Lower leg skin (tissue), 4 donors: ENCODE measurements around the gene SLC66A1. TPM values are rescaled to one million over a fixed set of nuclear protein-coding genes. Genes with fewer than 3 reads are reported as not detected.

ENCODE experiments used
- DNase-seq, 2 donors: peaks; one replicate each; pipeline ENCODE4 v3.0.0-alpha.2; 2019; ENCODE audit warnings: low spot score in 2 of 2
- H3K4me3 ChIP-seq: fragments of 200-600 bp; sonication (generic); 2 replicates; pipeline ENCODE4 v1.5.1; 2017; ENCODE audit warnings: mild to moderate bottlenecking, low read depth; ENCODE audit not compliant: poor library complexity, severe bottlenecking
- POLR2A ChIP-seq, 2 donors: fragments of 450-650 bp; IDR thresholded peaks; one replicate each; pipeline ENCODE4 v1.6.1; 2016 to 2017; ENCODE audit warnings: antibody characterized with exemption in 2 of 2, mild to moderate bottlenecking in 1 of 2, moderate library complexity in 1 of 2
- WGBS, 2 donors: methylation state at CpG; one replicate each; pipeline ENCODE4 v1.1.5; 2018; 5-methylcytosine and 5-hydroxymethylcytosine counted together
- intact Hi-C: fragments of 100-400 bp; cut with DNase I; formaldehyde crosslinking; loops from one replicate; pipeline ENCODE4 v1.15.0; 2023; ENCODE audit warnings: low total_unique reads
- total RNA-seq, 4 donors: library from RNA; depleted of rRNA; stranded (reverse); fragments of >200 nt; gene quantifications; one replicate each; pipeline ENCODE4 v1.1.0, GENCODE V29; 2016
- TF ChIP-seq, protein P1 (sequence below), 3 donors: fragments of 450-650 bp; IDR thresholded peaks; one replicate each; pipeline ENCODE4 v1.5.1; 2016; ENCODE audit warnings: antibody characterized with exemption in 3 of 3, mild to moderate bottlenecking in 3 of 3, moderate library complexity in 2 of 3

Gene SLC66A1
- total RNA-seq, 4 donors from 2014 or later = 17.9 to 22.4 (median 19.5) TPM

DNA sequence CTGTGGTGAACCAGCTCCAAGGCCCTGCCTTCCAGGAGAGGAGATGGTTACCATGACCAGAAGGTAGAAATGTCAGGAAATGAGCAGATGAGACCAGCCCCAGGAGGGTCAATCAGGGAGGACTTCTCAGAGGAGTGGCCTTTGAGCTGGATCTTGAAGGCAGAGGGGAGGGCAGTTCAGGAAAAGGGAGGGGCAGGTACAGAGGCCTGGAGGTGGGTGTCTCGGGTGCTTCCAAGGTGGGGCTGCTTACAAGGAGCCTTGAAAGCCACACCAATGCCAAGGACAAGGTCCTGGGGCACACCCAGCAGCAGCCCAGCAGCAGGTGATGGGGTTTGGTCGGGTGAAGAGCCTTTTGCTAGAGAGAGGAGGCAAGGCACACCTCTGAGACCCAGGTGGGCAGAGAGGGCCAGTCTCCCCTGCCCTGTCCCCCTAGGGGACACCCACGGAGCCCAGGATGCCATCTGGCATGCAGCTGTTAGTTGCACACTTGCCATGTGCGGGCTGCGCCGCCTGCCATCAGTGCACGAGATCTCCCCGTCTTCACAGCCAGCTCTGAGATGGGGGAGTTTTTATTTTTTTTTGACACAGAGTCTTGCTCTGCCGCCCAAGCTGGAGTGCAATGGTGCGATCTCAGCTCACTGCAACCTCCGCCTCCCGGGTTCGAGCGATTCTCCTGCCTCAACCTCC is 18.5 kb downstream of the SLC66A1 start:
- no peak overlapping the region for H3K4me3 ChIP-seq
- DNase-seq = no peak
- TF ChIP-seq POLR2A (IDR thresholded peaks at IDR 0.05) = no peak
- TF ChIP-seq, protein P1, sequence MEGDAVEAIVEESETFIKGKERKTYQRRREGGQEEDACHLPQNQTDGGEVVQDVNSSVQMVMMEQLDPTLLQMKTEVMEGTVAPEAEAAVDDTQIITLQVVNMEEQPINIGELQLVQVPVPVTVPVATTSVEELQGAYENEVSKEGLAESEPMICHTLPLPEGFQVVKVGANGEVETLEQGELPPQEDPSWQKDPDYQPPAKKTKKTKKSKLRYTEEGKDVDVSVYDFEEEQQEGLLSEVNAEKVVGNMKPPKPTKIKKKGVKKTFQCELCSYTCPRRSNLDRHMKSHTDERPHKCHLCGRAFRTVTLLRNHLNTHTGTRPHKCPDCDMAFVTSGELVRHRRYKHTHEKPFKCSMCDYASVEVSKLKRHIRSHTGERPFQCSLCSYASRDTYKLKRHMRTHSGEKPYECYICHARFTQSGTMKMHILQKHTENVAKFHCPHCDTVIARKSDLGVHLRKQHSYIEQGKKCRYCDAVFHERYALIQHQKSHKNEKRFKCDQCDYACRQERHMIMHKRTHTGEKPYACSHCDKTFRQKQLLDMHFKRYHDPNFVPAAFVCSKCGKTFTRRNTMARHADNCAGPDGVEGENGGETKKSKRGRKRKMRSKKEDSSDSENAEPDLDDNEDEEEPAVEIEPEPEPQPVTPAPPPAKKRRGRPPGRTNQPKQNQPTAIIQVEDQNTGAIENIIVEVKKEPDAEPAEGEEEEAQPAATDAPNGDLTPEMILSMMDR (IDR thresholded peaks at IDR 0.05) = no peak
- WGBS, 2 donors = 71 to 76% methylated on average over 14 of the region's 14 CpGs
- intact Hi-C loops = no loop called here

DNA sequence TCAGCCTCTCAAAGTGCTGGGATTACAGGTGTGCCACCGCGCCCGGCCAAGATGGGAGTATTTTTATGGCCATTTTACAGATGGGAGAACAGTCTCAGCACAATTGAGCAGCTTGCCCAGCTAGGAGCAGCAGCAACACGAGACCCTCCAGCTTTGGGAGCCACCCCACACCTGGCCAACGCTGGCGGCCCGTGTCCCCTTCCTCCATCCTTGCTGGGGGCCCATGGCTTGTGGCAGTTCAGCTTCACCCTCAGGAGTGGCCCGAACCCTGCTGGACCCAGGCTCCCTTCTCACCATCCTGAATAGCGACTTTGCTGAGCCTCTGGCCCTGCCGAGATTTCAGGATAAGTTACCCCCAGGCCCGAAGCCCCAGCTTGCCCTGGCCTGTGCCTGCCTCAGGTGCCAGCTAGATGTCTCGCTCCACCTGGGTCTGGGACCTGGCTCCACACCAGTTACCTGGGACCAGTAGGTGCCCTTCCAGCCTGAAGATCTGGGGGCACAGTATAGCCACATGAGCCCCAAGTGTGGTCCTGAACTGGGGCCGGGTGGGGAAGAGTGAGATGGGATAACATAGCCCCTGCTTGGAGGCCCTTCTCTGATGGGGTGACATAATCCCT is 19.2 kb downstream of the SLC66A1 start:
- H3K4me3 ChIP-seq = no peak overlapping the region
- intact Hi-C loops = no loop called here
- WGBS, 2 donors = 71 to 72% methylated on average over 11 to 13 of the region's 13 CpGs
- no peak for TF ChIP-seq POLR2A (IDR thresholded peaks at IDR 0.05)
- TF ChIP-seq, protein P1 (IDR thresholded peaks at IDR 0.05) = no peak
- no peak for DNase-seq

DNA sequence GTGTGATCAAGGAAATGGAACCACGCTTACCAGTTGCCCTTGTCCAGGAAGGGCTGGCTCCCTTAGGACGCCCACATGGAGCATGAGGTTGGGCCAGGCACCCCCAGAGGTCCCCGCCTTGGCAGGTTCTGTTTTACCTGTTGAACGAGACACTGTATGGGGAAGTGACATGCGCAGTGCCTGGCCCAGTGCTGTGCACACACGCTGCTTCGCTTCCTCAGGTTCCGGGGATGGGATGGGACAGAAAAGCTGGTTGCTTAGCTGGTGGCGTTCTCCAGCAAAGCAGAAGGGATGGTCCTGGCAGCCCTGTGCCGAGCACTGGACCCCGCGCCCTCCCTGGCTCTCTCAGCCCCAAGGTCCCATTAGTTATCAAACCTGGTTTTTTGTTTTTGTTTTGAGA is 20.7 kb downstream of the SLC66A1 start:
- intact Hi-C loops = no loop called here
- TF ChIP-seq, protein P1 (IDR thresholded peaks at IDR 0.05) = no peak
- no peak for TF ChIP-seq POLR2A (IDR thresholded peaks at IDR 0.05)
- 89 to 90% methylated on average over 12 of the region's 12 CpGs for WGBS, 2 donors
- H3K4me3 ChIP-seq = no peak overlapping the region
- DNase-seq = no peak

DNA sequence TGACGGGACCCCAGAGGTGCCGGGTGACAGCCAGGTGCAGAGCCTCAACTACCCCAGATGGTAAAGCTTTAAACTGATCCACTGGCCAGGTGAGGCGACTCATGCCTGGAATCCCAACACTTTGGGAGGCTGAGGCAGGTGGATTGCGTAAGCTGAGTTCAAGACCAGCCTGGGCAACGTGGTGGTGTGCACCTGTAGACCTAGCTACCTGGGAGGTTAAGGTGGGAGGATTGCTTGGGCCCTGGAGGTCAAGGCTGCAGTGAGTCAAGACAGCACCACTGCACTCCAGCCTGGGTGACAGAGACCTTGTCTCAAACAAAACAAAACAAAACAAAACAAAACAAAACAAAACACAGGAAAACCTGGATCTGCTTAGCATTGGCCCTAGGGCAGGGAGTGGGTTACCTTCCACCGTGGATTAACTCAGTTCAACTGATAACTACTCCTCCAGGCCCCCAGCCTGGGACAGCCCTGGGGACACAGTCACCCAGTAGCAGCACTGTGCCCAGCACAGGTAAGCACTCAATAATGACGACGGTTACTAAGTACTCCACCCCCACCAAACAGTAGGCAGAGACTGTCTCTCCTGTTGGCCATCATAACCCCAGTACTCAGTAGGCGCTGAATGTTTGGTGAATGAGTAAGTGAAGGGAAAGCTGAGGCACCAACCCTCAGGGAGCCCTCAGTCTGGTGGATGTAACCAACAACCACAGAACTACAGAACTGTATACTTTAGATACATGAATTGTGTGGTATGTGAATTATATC is 21.6 kb downstream of the SLC66A1 start:
- intact Hi-C loops = no loop called here
- TF ChIP-seq, protein P1 (IDR thresholded peaks at IDR 0.05) = no peak
- TF ChIP-seq POLR2A (IDR thresholded peaks at IDR 0.05) = no peak
- no peak for DNase-seq
- WGBS, 2 donors = 76 to 82% methylated on average over 9 of the region's 9 CpGs
- no peak overlapping the region for H3K4me3 ChIP-seq

DNA sequence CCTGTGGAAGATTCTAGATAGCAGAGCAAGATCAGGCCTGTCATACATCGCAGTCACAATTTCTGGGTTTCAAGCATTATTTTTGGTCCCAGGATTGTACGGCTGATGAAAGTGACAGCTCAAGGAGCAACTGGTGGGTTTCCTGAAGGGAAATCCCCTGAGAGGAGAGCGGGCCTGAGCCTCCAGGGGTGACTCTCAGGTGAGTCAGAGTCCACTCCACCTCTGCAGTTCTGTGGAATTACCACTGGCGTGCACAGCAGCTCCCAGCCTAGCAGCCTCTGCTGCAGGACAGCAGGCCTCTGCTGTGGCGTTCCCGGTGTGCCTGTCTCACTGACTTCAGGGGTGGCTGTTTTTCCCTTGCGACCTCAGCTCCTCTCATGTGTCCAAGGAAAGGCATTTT is 24.4 kb downstream of the SLC66A1 start:
- no peak for DNase-seq
- H3K4me3 ChIP-seq = no peak overlapping the region
- WGBS, 2 donors = 84 to 91% methylated on average over 7 of the region's 7 CpGs
- intact Hi-C loops = no loop called here
- no peak for TF ChIP-seq POLR2A (IDR thresholded peaks at IDR 0.05)
- TF ChIP-seq, protein P1 (IDR thresholded peaks at IDR 0.05) = no peak
